IMR-90 (cell line): ENCODE data around the gene MAN2A2. TPM values are rescaled to one million over a fixed set of nuclear protein-coding genes. Genes with fewer than 3 reads are reported as not detected.

ENCODE experiments used
- ATAC-seq: fragments of 200-7000 bp; cut with Tn5 transposase; 2 replicates; pipeline ENCODE4 v1.9.1; 2020; ENCODE audit warnings: low read depth, mild to moderate bottlenecking, moderate library complexity
- BruUV-seq: library from RNA; stranded (reverse); fragments of 400-500 nt; replicated peaks from 2 replicates; lab custom pipeline; 2021; lab: Mats Ljungman, UMichigan
- CTCF ChIA-PET: fragments of 300-600 bp; formaldehyde crosslinking; extraction: SDS; loops from one replicate; lab custom pipeline; 2021; ENCODE audit warnings: antibody characterized with exemption; lab: Yijun Ruan, JAX
- POLR2A ChIA-PET: fragments of 300-600 bp; sonication (Branson Sonifier 250); formaldehyde crosslinking; loops from one replicate; lab custom pipeline; 2022; ENCODE audit warnings: antibody characterized with exemption; ENCODE audit not compliant: unreplicated experiment; lab: Charles Lee
- DNase-seq: peaks from one replicate; pipeline ENCODE4 v3.0.0; 2013
- H2AFZ ChIP-seq: replicated peaks from 2 replicates; pipeline ENCODE3; 2013; ENCODE audit warnings: low read length, mild to moderate bottlenecking; ENCODE audit not compliant: poor library complexity
- H2AK5ac ChIP-seq: 2 replicates; pipeline ENCODE4 v1.6.1; 2013; ENCODE audit warnings: low read depth, low read length, inconsistent platforms
- H2AK9ac ChIP-seq: replicated peaks from 2 replicates; pipeline ENCODE3; 2013; ENCODE audit warnings: mild to moderate bottlenecking, low read depth, low read length, moderate library complexity; ENCODE audit not compliant: poor library complexity
- H2BK120ac ChIP-seq: 2 replicates; pipeline ENCODE4 v1.6.1; 2013; ENCODE audit warnings: low read depth, low read length, inconsistent platforms
- H2BK15ac ChIP-seq: 3 replicates; pipeline ENCODE4 v1.6.1; 2013; ENCODE audit warnings: low read depth, low read length, inconsistent platforms
- H2BK20ac ChIP-seq: 2 replicates; pipeline ENCODE4 v1.6.1; 2013; ENCODE audit warnings: low read depth, mild to moderate bottlenecking, inconsistent platforms, low read length, moderate library complexity
- H2BK5ac ChIP-seq: 2 replicates; pipeline ENCODE4 v1.6.1; 2013; ENCODE audit warnings: mild to moderate bottlenecking, low read depth, low read length, inconsistent platforms; ENCODE audit not compliant: poor library complexity, severe bottlenecking
- H3K14ac ChIP-seq: replicated peaks from 2 replicates; pipeline ENCODE4 v1.6.1; 2013; ENCODE audit warnings: low read depth, low read length, inconsistent platforms
- H3K18ac ChIP-seq: 2 replicates; pipeline ENCODE4 v1.6.1; 2013; ENCODE audit warnings: low read depth, low read length, control low read depth
- H3K23ac ChIP-seq: 2 replicates; pipeline ENCODE4 v1.6.1; 2013; ENCODE audit warnings: low read depth, low read length, inconsistent platforms
- H3K27ac ChIP-seq: 2 replicates; pipeline ENCODE4 v1.5.1; 2013; ENCODE audit warnings: mild to moderate bottlenecking, control low read depth, low read length; ENCODE audit not compliant: insufficient read depth
- H3K27me3 ChIP-seq: 2 replicates; pipeline ENCODE4 v1.6.1; 2013; ENCODE audit warnings: low read length; ENCODE audit not compliant: control insufficient read depth, insufficient read depth
- H3K36me3 ChIP-seq: 2 replicates; pipeline ENCODE4 v1.6.1; 2013; ENCODE audit warnings: low read length, mixed read lengths; ENCODE audit not compliant: control insufficient read depth, insufficient read depth
- H3K4ac ChIP-seq: 2 replicates; pipeline ENCODE4 v1.6.1; 2013; ENCODE audit warnings: low read depth, low read length, inconsistent platforms
- H3K4me1 ChIP-seq: 2 replicates; pipeline ENCODE4 v1.6.1; 2013; ENCODE audit warnings: low read length, mixed read lengths; ENCODE audit not compliant: control insufficient read depth, insufficient read depth
- H3K4me2 ChIP-seq: 2 replicates; pipeline ENCODE4 v1.6.1; 2013; ENCODE audit warnings: low read depth, mild to moderate bottlenecking, control low read depth, low read length, moderate library complexity
- H3K4me3 ChIP-seq: 2 replicates; pipeline ENCODE4 v1.5.1; 2013; ENCODE audit warnings: low read depth, mild to moderate bottlenecking, control low read depth, low read length, moderate library complexity; ENCODE audit not compliant: insufficient read depth
- H3K56ac ChIP-seq: 2 replicates; pipeline ENCODE4 v1.6.1; 2013; ENCODE audit warnings: low read length, inconsistent platforms; ENCODE audit not compliant: insufficient read depth; ENCODE audit errors: extremely low read depth
- H3K79me1 ChIP-seq, 2 experiments: 2 replicates each; pipeline ENCODE4 v1.6.1; 2013; ENCODE audit warnings: low read length in 2 of 2, inconsistent platforms in 1 of 2, low read depth in 1 of 2
- H3K9ac ChIP-seq: 2 replicates; pipeline ENCODE4 v1.6.1; 2013; ENCODE audit warnings: low read depth, low read length, control low read depth
- H3K9me1 ChIP-seq: 2 replicates; pipeline ENCODE4 v1.6.1; 2013; ENCODE audit warnings: low read length, inconsistent platforms; ENCODE audit not compliant: insufficient read depth
- H3K9me3 ChIP-seq: 2 replicates; pipeline ENCODE4 v1.6.1; 2013; ENCODE audit warnings: low read length; ENCODE audit not compliant: control insufficient read depth, insufficient read depth
- H4K20me1 ChIP-seq: 2 replicates; pipeline ENCODE4 v1.6.1; 2013; ENCODE audit warnings: low read length, inconsistent platforms; ENCODE audit not compliant: insufficient read depth
- H4K5ac ChIP-seq: 2 replicates; pipeline ENCODE4 v1.6.1; 2013; ENCODE audit warnings: mild to moderate bottlenecking, low read depth, low read length, control low read depth
- H4K8ac ChIP-seq, 2 experiments: 2 replicates each; pipeline ENCODE4 v1.6.1; 2013; ENCODE audit warnings: low read depth in 2 of 2, low read length in 2 of 2, control low read depth in 1 of 2, inconsistent platforms in 1 of 2
- H4K91ac ChIP-seq: 2 replicates; pipeline ENCODE4 v1.6.1; 2013; ENCODE audit warnings: low read depth, low read length, inconsistent platforms; ENCODE audit not compliant: insufficient read depth
- BHLHE40 ChIP-seq: fragments of 150-350 bp; IDR thresholded peaks from 2 replicates; pipeline ENCODE4 v1.6.1; 2016; ENCODE audit warnings: mild to moderate bottlenecking, low read depth, low read length
- CEBPB ChIP-seq: IDR thresholded peaks from 2 replicates; pipeline ENCODE4 v1.6.1; 2012; ENCODE audit warnings: low read depth, low read length, improper control_type of control experiment
- CHD1 ChIP-seq: IDR thresholded peaks from 2 replicates; pipeline ENCODE4 v1.6.1; 2012; ENCODE audit warnings: low read depth, low read length, improper control_type of control experiment
- ELK1 ChIP-seq: fragments of 150-350 bp; IDR thresholded peaks from 2 replicates; pipeline ENCODE4 v1.6.1; 2016; ENCODE audit warnings: low read depth, mild to moderate bottlenecking, low read length, moderate library complexity, borderline replicate concordance
- FOS ChIP-seq: fragments of 150-350 bp; IDR thresholded peaks from 2 replicates; pipeline ENCODE4 v1.6.1; 2016; ENCODE audit warnings: low read depth, low read length
- MAFK ChIP-seq: IDR thresholded peaks from 2 replicates; pipeline ENCODE4 v1.6.1; 2012; ENCODE audit warnings: low read depth, low read length, improper control_type of control experiment
- MAZ ChIP-seq: IDR thresholded peaks from 2 replicates; pipeline ENCODE4 v1.6.1; 2012; ENCODE audit warnings: low read depth, mild to moderate bottlenecking, low read length, improper control_type of control experiment, moderate library complexity, borderline replicate concordance
- MXI1 ChIP-seq: IDR thresholded peaks from 2 replicates; pipeline ENCODE4 v1.6.1; 2012; ENCODE audit warnings: low read depth, mild to moderate bottlenecking, low read length, moderate library complexity, borderline replicate concordance
- NFE2L2 ChIP-seq: fragments of 150-350 bp; IDR thresholded peaks from 2 replicates; pipeline ENCODE4 v1.6.1; 2016; ENCODE audit warnings: low read depth, mild to moderate bottlenecking, low read length
- POLR2A ChIP-seq: IDR thresholded peaks from 2 replicates; pipeline ENCODE4 v1.6.1; 2012; ENCODE audit warnings: mild to moderate bottlenecking, low read depth, low read length
- RAD21 ChIP-seq: IDR thresholded peaks from 2 replicates; pipeline ENCODE4 v1.6.1; 2012; ENCODE audit warnings: low read length, improper control_type of control experiment
- RCOR1 ChIP-seq: IDR thresholded peaks from 2 replicates; pipeline ENCODE4 v1.6.1; 2012; ENCODE audit warnings: mild to moderate bottlenecking, low read length, improper control_type of control experiment; ENCODE audit not compliant: insufficient replicate concordance
- RFX5 ChIP-seq: IDR thresholded peaks from 2 replicates; pipeline ENCODE4 v1.8.0; 2012; ENCODE audit warnings: low read depth, mild to moderate bottlenecking, low read length, moderate library complexity
- SMC3 ChIP-seq: fragments of 150-350 bp; IDR thresholded peaks from 2 replicates; pipeline ENCODE4 v1.6.1; 2016; ENCODE audit warnings: low read depth, mild to moderate bottlenecking, antibody characterized with exemption, low read length, moderate library complexity
- USF2 ChIP-seq: fragments of 150-350 bp; IDR thresholded peaks from 2 replicates; pipeline ENCODE4 v1.6.1; 2017; ENCODE audit warnings: mild to moderate bottlenecking, antibody characterized with exemption, low read length, low read depth
- WGBS, 2 experiments: methylation state at CpG; one replicate each; pipeline versions ENCODE4 v1.1.5 to v1.1.7; 2013; ENCODE audit warnings: missing lambda C conversion rate in 2 of 2; ENCODE audit not compliant: insufficient read length in 1 of 2; ENCODE audit errors: extremely low coverage in 2 of 2; 5-methylcytosine and 5-hydroxymethylcytosine counted together
- dilution Hi-C: fragments of 300-500 bp; cut with HindIII; formaldehyde crosslinking; loops from one replicate; pipeline ENCODE4 v1.14.3; 2018; ENCODE audit warnings: low sequenced_read_pairs; ENCODE audit not compliant: unreplicated experiment
- in situ Hi-C: fragments of 300-500 bp; cut with MboI; formaldehyde crosslinking; loops from 3 replicates; pipeline ENCODE4 v1.14.3; 2019; ENCODE audit warnings: low sequenced_read_pairs, inconsistent platforms, mixed read lengths
- intact Hi-C: fragments of 100-400 bp; cut with micrococcal nuclease; formaldehyde crosslinking; loops from 2 replicates; pipeline ENCODE4 v1.10.0; 2022
- polyA plus RNA-seq, 3 experiments: library from polyadenylated mRNA; depleted of rRNA; stranded (reverse); fragments of >200 nt; gene quantifications; 2 replicates each; pipeline ENCODE4 v1.2.3, GENCODE V29; 2012; ENCODE audit warnings: low replicate concordance in 1 of 3
- total RNA-seq: library from RNA; depleted of rRNA; stranded (reverse); fragments of >200 nt; gene quantifications from 2 replicates; pipeline ENCODE4 v1.2.3, GENCODE V29; 2012

The MAN2A2 gene
- total and polyA plus RNA-seq, 2 of the 4 experiments (the other 2 are of a cell fraction) = 3.4 to 52.5 TPM

DNA sequence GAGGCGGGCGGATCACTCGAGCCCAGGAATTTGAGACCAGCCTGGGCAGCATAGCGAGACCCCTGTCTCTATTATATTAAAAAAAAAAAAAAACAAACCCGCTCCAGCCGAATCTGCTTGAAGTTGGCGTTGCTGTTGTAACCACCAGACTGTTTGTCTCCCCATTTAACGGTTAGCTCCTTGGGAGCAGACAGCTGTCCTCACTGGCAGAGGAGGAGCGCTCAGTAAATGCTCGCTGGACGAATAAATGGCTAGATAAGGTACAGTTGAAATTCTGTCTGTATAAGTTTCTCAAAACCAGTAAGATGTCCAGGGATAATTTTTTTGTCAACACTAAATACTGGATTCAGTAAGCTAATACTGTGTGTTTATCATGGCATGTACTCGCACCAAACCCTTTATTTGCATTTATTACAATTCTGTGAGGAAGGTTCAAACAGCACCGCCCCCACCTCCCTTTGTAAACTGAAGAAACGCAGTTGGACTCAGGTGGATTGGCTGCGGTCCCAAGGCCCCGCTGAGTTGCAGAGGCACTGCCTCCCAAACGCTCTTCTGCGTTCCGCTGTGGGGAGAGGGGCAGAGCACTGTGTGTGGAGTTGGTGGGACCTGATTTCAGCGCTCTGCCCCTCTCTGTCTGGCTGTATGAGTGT, 52.6 kb downstream of the MAN2A2 start:
- H3K9ac ChIP-seq = no peak overlapping the region
- ATAC-seq = no peak
- WGBS, 2 experiments = 77% methylated on average over 5 of the region's 20 CpGs; no CpG with 5 or more reads in 1 of the 2 experiments
- H3K56ac ChIP-seq = no peak overlapping the region
- no peak overlapping the region for H4K5ac ChIP-seq
- peaks cover 6% of the 10 kb centered on the region for H3K4me1 ChIP-seq
- peak overlapping the region; percentile 33; the same call in 1 of the 2 replicates for H2AK5ac ChIP-seq
- intact Hi-C loops = loop anchor here (1.0 to 2.0 kb wide), 4 partner anchors 39 to 316 kb away; partner anchors contain the start of gene PRC1
- no peak overlapping the region for H3K23ac ChIP-seq
- no peak overlapping the region for H2BK5ac ChIP-seq
- peak overlapping the region; percentile 24 to 68; a peak in 2 of 4 replicates for H4K8ac ChIP-seq
- peaks cover 6 to 27% of the 10 kb centered on the region in 2 experiments; a peak in 3 of 4 replicates for H3K79me1 ChIP-seq
- no peak overlapping the region; the same call in 1 of the 2 replicates for H3K27ac ChIP-seq
- in situ Hi-C loops = loop anchor here (10.0 kb wide), 1 partner anchor 319 kb away; no protein-coding TSS in a partner anchor
- H4K20me1 ChIP-seq = no peaks in the 10 kb centered on the region; the same call in 1 of the 2 replicates
- H3K4ac ChIP-seq = no peak overlapping the region; the same call in 1 of the 2 replicates
- H3K9me3 ChIP-seq = no peaks in the 10 kb centered on the region
- DNase-seq = no peak
- no peak overlapping the region for H3K4me3 ChIP-seq
- H2AK9ac ChIP-seq = peak overlapping the region; percentile 60
- H3K18ac ChIP-seq = no peak overlapping the region
- no peaks in the 10 kb centered on the region for H3K9me1 ChIP-seq
- ChIA-PET POLR2A (no interaction called here), CTCF (interaction anchor here (0.6 to 2.6 kb wide), 11 partner anchors 11 to 605 kb away, joined by 3 to 10 read pairs (median 5); partner anchors contain the start of gene UNC45A)
- H4K91ac ChIP-seq = peak overlapping the region; percentile 36
- H3K27me3 ChIP-seq = no peaks in the 10 kb centered on the region
- no peak overlapping the region for H3K4me2 ChIP-seq
- no peak overlapping the region; the same call in 1 of the 2 replicates for H2BK120ac ChIP-seq
- H3K14ac ChIP-seq = no peak overlapping the region
- peak overlapping the region; percentile 90 for H2AFZ ChIP-seq
- dilution Hi-C loops = no loop called here
- no TSS peak for BruUV-seq
- H2BK15ac ChIP-seq = no peak overlapping the region
- TF ChIP-seq ELK1 (no peak), SMC3 (no peak), RFX5 (no peak), MAZ (no peak), FOS (no peak), BHLHE40 (no peak), NFE2L2 (no peak), MAFK (no peak), CEBPB (no peak), MXI1 (no peak), RCOR1 (no peak), CHD1 (no peak), RAD21 (no peak), USF2 (no peak), POLR2A (no peak)
- no peak overlapping the region for H2BK20ac ChIP-seq
- H3K36me3 ChIP-seq = peaks cover 33% of the 10 kb centered on the region
